Measurements from ENCODE around the gene SHC4.
"Not testable (repeated sequence)": the region's sequence is repeated elsewhere in the genome, so short reads cannot be mapped to it uniquely, and the experiment has no call there.

Gene SHC4

DNA sequence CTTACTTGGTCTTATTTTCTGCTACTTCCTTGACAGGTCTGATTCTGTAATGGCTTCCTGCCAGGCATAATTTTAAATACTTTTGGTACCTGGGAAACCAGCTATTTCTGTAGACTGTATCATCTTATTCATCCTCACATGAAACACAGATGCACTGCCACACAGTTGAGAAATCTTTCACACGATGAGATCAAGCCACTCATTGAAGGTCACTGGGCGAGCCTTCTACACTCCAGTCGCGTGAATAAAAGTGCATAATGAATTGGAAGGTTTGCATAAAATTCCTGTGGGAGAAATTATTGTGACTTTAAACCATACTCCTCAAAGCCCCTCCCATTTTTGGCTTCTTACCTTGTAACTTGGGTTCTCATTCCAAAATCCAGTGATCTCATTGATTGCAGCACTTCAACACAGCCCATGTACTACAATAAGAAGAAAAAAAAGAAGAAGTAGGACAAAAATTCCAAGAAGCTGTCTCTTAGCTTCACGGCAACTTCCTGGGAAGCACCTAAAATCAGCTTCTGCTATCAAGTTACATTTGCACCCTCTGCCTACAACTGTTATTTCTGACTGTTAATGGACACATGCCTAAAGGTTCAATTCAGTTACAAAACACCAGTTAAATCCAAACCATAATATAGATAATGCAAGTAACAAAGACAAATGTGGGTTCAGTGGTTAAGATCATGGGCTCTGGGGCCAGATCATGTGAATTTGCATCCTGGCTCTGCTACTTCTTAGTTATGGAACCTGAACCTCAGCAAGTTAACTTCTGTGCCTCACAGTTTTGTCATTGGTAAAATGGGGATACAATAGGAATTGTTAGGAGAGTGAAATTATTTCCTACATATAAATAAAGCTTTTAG lies 39.0 kb downstream of the SHC4 start:
- DNase-seq (ENCODE audit: low spot score): no peak

DNA sequence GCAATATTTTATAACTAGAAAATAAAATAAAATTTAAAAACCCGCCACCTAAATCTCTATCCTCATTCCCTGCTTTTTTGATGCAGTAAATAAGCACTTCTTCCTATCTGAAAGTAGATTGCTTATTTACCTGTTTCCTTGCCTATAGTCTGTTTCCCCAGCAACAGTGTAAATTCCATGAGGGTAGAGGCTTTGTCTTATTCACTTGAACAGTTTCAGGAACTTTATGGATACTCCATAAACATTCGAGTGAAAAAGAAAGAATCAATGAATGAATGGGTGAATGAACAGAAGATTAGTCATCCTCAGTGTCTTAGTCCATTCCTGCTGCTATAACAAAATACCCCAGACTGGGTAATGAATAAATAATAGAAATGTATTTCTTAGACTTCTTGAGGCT lies 41.7 kb downstream of the SHC4 start:
- DNase-seq (ENCODE audit: low spot score): no peak

DNA sequence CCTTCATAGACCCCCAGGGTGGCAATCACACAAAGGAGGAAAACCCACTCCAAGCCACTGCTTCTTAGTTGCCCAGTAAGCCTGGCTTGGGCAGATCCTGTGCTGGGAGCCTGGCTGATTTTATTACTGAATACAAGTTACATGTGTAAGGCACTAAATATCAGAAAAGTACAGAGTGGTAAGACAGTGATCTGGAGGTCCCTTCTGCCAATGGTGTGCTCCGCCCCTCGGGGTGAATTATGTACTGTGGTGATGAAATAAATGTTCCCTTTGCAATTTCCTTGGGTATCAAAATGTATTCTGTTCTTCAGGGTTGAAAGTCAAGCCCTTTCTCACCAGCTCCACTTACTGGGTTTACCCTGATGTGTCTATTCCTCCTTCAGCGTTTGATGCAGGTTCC lies 47.0 kb downstream of the SHC4 start:
- DNase-seq (ENCODE audit: low spot score): no peak

DNA sequence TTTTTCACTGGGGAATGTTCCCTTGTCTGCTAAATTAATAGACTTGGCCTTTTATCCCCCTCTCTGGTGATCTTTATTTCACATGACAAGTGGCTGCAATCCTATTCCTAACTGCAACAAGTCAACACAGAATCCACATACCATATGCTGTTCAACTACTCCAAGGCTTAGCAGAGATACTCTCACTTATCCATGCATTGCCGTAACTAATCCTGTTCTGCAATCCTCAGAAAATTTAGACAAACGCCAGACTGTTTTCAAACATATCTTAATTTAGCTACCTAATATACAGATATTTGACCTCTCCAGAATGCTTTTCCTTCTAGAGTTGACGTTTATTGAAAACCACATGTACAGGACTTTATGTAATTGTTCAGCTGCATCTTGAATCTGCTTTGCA lies 47.9 kb downstream of the SHC4 start:
- DNase-seq (ENCODE audit: low spot score): no peak

DNA sequence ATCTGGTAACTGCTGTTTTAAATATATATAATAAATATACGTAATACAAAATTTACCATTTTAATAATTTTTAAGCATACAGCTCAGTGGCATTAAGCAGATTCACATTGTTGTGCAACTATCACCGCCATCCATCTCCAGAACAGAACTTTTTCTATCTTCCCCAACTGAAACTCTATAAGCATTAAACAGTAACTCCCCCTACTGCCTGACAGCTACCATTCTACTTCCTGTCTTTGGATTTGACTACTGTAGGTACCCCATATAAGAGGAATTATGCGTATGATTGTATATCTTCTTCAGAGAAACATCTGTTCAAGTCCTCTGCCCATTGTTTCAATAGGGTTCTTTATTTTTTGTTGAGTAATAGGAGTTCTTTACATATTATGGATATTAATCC lies 49.0 kb downstream of the SHC4 start:
- DNase-seq (ENCODE audit: low spot score): no peak

DNA sequence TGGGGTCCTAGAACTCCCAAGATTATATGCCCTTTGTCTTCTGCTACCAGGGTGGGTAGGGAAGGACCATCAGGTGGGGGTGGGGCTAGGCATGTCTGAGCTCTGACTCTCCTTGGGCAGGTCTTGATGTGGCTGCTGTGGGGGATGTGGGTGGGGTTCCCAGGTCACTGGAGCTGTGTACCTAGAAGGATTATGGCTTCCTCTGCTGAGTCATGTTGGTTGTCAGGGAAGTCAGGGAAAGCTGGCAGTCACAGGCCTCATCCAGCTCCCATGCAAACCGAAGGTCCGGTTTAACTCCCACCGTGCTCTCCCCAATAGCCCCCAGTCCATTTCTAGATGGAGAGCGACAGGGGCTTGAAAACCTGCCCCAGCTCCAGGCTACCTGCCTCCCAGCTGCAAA lies 50.6 kb downstream of the SHC4 start:
- DNase-seq (ENCODE audit: low spot score): no peak

DNA sequence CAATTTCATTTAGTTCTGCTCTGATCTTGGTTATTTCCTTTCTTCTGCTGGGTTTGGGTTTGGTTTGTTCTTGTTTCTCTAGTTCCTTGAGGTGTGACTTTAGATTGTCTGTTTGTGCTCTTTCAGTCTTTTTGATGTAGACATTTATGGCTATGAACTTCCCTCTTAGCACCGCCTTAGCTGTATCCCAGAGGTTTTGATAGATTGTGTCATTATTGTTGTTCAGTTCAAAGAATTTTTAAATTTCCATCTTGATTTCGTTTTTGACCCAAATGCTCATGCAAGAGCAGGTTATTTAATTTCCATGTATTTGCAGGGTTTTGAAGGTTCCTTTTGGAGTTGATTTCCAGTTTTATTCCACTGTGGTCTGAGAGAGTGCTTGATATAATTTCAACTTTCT lies 53.2 kb downstream of the SHC4 start:
- not testable (repeated sequence) for DNase-seq (ENCODE audit: low spot score)

DNA sequence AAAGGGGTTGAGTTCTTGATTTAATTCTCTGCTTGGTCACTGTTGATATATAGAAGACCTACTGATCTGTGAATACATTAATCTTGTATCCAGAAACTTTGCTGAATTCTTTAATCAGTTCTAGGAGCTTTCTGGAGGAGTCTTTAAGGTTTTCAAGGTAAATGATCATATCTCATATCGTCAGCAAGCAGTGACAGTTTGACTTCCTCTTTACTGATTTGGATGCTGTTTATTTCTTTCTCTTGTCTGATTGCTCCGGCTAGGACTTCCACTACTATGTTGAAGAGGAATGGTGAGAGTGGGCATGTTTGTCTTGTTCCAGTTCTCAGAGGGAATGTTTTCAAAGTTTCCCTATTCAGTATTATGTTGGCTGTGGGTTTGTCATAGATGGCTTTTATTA lies 54.4 kb downstream of the SHC4 start:
- not testable (repeated sequence) for DNase-seq (ENCODE audit: low spot score)

DNA sequence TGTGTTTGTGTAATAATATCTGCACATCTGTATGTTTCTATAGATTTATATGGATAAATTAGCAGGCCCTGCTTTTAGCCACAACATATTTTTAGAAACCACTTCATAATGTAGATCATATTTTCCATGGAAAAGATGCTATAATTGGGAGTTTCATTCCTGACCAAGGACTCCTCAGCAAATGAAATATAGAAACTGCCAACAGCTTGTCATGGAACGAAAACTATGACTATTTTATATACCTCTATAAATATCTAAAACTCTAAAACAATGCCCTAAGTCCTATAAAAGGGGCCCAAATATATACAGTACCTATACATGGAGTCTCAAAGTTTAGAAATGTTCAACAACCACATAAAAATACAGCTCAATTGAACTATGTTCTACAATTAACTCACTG lies 57.9 kb downstream of the SHC4 start:
- DNase-seq (ENCODE audit: low spot score): no peak

DNA sequence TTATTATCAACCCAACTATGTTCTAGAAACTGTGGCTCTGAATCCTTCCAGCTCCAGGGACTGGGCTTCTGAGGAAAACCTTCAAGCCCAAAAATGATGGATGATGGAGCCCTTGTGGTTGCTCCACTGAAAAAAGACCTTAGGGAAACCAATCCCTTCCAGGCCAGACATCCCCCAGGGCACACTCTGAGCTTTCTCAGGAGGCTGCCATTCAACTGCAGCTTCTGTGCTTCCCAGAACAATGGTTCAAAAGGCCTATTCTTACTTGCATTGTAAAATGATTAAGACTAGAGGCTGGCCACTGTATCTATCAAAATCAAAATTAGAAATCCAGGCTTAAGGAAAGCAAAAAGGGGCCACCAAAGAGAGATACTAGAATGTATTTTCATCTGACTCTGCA lies 58.5 kb downstream of the SHC4 start:
- DNase-seq (ENCODE audit: low spot score): peak; percentile 19

DNA sequence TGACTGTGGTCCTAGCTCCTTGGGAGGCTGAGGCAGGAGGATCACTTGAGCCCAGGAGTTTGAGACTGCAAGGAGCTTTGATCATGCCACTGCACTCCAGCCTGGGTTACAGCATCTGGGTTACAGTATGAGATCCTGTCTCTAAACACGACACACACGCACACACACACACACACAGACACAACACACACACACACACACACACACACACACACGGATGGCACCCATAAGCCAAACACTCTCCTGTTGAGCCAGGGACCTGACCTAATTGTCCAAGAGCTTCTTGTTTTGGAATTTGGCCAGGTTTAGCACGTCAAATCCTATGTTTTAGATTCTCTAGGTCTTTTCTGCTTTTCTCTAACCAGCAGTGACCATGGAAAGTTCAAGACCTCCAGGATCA lies 59.0 kb downstream of the SHC4 start:
- no peak for DNase-seq (ENCODE audit: low spot score)

DNA sequence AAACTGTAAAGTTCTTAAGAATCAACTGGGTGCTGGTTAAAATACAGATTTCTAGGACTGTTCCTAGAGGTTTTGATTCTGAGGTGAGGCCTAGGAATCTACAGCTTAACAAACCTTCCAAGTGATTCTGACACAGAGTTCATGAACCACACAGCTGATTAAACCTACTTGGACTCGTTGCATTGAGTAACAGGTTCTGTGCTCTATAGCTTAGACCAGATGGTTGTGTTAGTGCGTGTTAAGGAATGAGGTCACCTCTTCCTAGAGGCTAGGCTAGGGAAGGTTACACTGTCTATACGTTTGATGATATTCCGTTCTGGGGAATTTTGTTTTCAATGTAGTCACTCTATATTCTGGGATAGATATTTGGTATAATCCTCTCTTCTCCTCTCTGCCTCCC lies 63.9 kb downstream of the SHC4 start:
- no peak for DNase-seq (ENCODE audit: low spot score)

DNA sequence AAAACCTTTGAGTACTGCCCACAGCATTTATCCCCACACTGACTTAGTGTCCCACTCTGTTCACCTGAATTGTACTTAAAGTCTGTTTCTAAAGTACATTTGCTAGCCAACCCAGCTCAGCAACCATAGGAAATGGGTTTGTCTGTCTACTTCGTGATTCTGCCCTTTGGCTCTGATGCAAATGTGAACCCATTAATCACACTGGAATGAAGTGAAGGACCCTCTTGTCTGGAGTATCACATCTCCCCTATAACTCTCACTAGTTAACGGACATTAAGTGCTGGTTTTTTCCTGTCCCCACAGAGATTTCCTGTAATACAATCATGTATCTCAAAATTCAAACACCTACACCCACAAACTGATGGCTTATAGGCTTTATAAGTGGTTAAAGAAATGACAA lies 65.3 kb downstream of the SHC4 start:
- no peak for DNase-seq (ENCODE audit: low spot score)

DNA sequence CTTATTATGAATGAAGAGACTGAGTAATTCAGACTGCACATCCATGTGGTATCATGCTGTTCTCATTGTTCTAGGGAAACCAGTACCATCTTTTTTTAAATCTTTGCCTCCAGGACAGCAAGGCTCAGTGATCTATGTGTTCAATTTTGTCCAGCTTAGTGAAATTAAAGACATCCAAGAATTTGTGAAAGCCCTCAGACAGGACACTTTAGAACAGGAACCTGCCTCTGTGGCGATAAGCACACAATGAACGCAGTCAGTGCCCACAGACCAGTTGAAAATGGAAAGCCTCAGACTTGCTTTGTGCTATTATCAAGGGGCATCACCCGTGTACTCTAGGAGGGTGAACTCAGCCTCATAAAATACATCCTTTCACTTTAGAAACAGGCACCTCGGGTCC lies 65.7 kb downstream of the SHC4 start:
- DNase-seq (ENCODE audit: low spot score): peak; percentile 59

DNA sequence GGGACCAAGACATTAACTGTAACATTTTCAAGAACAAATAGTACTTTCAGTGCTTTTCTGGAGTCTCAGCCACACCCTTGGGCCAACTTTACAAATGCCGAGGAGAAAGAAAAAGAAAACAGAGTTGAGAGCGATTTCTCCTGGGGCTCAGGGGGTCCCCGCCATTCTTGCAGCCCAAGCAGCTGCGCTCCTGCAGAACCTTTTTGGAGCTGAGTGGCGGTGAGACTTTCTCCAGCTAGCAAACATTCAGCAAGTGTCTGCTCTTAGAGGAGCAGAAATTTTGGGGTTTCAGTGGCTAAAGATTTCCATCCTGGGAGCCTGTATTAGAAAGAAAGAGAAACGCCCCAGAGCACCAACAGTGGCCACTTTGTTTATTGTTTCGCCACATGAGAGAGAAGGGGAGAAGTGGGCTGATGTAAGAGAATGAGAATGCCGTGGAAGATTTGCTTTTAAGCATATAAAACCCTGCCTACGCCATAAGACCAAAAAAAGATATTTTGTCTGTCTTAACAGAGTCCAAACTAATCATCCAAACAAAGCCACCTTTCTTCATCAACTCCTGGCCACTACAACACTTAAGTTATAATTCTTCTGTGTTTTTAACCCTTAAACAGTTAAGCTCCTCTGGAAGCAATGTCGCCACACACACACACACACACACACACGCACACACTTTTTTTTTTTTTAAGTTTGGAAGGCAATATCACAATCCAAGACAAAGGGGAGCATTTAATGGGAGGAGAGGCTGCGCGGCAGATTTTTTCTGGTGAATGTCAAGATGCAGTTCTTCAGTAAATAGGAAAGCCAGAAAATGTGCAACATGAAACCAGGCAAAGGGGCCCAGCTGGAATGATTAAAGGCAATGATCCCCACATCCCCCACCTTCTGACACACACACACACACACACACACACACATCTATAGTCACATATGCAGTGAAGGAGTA lies 66.6 kb downstream of the SHC4 start:
- peak; percentile 92 for DNase-seq (ENCODE audit: low spot score)

DNA sequence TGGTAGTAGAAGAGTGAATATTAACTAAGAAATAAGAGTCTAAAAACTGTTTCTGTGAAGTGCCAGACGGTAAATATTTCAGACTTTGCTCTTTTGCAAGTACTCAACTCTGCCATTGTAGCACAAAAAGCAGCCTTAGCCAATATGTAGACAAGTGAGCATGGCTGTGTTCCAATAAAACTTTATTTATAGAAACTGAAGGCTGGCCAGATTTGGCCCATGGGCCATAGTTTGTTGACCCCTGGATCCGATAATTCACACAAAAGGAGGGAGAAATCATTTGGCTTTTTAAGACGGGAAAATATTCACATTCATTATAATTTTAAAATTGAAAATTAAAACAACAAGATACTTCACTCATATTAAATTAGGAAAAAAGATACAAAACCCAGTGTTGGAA lies 70.4 kb downstream of the SHC4 start:
- no peak for DNase-seq (ENCODE audit: low spot score)

DNA sequence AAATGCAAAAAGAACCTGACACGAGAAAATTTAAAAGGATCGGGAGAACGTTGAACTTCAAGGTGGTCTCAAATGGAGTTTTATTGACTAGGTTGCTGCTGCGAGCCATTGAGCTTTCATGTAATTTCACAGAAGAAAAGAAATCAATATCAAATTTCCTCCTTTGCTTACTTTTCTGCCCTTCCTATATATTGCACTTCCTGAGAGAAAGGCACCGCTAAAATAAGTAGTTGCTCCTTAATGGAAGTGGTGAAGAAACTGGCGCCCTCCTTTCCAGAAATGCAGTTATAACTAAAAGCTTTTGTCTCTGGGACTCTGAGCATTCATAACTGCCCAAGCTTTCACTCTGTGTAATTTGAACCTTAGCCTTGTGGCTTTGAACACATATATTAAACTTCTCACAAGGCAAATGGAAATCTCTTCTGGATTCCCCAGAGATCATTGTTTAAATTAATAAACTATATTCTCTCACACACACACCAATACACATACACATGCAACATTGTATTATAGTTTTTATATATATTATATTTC lies 72.4 kb downstream of the SHC4 start:
- DNase-seq (ENCODE audit: low spot score): no peak

DNA sequence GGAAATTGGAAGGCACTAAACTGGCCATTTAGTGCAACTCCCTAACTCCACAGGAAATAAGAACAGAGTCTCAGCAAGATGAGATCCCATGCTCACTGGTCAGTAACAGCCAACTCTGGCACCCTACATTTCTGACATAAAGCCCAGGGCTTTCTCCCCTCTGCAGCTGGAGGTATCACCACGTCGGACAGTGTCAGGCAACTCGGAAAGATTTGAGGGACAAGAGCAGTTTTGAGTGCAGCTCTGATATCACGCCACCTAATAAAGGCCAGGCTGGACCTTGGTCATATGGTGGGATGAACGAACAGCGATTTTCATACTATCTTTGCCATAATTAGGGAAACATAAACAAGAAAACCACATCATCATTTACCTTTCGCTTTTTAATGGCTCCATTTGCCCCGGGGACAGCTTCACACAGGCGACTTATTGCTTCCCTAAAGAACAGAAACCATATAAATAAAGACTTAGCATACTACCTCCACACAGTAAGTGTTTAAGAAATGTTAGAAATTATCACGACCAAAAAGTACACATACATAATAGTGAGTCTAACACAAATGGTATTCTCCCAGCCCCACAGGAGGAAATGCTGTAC lies 73.2 kb downstream of the SHC4 start:
- no peak for DNase-seq (ENCODE audit: low spot score)

DNA sequence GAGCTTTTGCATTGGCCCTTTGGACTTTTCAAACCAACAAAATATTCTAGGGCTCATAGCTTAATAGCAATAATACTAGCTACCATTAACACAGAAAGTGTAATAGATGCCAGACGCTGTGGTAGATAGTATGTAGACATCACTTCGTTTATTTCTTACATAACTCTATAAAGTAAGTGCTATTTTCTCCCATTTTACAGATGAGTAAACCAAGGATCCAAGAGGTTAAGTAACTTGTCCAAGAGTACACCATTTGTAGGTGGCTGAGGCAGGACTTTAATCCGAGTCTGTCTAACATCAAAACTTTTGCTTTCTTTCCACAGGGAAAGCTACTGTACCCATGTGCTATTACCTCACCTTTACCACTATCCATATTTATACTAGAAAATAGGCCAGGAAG lies 73.8 kb downstream of the SHC4 start:
- no peak for DNase-seq (ENCODE audit: low spot score)

DNA sequence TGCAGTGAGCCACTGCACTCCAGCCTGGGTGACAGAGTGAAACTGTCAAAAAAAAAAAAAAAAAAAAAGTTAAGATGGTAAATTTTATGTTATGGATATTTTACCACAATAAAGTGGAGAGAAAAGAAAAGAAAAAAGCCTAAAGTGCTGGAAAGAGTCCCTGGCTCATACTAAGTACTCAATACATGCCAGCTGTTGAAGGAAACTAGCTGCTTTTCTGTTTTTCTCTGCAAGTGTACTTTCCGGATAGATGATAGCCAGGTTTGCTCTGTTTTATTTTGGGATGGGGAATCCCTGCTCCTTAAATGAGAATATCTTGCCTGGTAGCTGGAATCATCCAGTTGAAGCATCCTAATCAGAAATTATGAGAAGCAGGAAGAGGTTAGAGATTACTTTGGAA lies 74.9 kb downstream of the SHC4 start:
- DNase-seq (ENCODE audit: low spot score): no peak

DNA sequence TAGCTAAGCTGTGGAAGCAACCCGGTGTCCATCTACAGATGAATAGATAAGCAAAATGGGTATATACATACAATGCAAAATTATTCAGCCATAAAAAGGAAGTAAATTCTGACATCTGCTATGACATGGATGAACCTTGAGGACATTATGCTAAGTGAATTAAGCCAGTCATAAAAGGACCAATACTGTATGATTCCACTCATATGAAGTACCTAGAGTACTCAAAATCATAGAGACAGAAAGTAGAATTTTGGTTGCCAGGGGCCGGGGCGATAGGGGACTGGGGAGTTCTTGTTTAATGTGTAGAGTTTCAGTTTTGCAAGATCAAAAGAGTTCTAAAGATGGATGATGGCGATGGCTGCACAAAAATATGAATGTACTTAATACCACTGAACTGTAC lies 75.5 kb downstream of the SHC4 start:
- DNase-seq (ENCODE audit: low spot score): no peak

DNA sequence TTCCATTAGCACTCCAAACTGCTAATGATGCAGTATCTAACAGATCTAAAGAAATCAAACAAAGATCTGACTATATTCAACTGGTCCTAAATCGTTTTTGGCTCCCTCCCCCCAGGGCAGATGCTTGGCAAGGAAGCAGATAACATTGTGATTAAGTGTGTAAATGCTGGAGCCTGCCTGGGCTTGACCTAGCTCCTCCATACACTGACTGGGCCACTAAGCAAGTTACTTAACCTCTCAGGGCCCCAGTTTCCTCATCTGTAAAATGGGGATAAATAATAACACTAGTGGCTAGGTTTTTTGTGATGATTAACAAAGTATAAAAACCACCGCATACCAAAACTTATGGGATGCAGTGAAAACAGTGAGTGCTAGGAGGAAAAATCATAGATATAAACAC lies 76.6 kb downstream of the SHC4 start:
- no peak for DNase-seq (ENCODE audit: low spot score)

DNA sequence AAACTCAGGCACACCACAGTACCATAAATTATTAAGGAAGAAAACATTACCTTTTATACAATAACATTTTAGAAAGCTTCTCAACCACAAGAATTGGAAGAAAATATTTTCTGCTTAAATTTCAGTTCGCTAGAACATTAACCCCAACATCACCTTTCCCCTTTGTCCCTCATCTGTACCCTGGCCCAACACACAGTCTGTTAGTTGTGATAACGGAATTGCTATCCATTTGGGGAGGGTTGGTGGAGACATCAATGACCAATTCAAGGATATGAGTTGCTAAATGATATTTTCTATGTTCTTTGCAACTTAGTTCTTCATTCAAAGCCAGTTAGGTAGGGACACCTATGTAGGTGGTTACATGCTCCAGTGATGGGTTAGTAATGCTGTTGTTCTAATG lies 80.0 kb downstream of the SHC4 start:
- no peak for DNase-seq (ENCODE audit: low spot score)
